Bronchial epithelial cell (primary cell): ENCODE results near the gene ADGRG4. TPM values are rescaled to one million over a fixed set of nuclear protein-coding genes. Genes with fewer than 3 reads are reported as not detected.
A peak's percentile ranks its signal among the peaks of the same experiment; 100 is the strongest.

Source experiments
- DNase-seq: peaks from one replicate; pipeline ENCODE4 v3.0.0-alpha.2; 2010; ENCODE audit warnings: low read depth
- FAIRE-seq: peaks from 2 replicates; lab custom pipeline; 2011; peaks lifted over from hg19 to GRCh38; lab: Jason Lieb, UNC
- H3K27me3 ChIP-seq: 2 replicates; pipeline ENCODE4 v1.5.1; 2011; ENCODE audit warnings: low read length; ENCODE audit not compliant: control insufficient read depth, insufficient read depth
- H3K36me3 ChIP-seq: 2 replicates; pipeline ENCODE4 v1.5.1; 2011; ENCODE audit warnings: low read length; ENCODE audit not compliant: control insufficient read depth, insufficient read depth
- H3K4me3 ChIP-seq: 2 replicates; pipeline ENCODE4 v1.5.1; 2011; ENCODE audit warnings: mild to moderate bottlenecking, low read depth, low read length, control low read depth
- total RNA-seq: library from RNA; depleted of rRNA; stranded (reverse); fragments of >200 nt; gene quantifications from 2 replicates; pipeline ENCODE4 v1.2.1, GENCODE V29; 2014
- TF ChIP-seq, protein P1 (sequence below): IDR thresholded peaks from 2 replicates; pipeline ENCODE4 v1.5.1; 2011; ENCODE audit warnings: mild to moderate bottlenecking, moderate library complexity, low read length, control low read depth, inconsistent platforms; ENCODE audit not compliant: insufficient read depth, severe bottlenecking

ADGRG4 gene
- total RNA-seq, 1 donor from 2014 or later = not detected

DNA sequence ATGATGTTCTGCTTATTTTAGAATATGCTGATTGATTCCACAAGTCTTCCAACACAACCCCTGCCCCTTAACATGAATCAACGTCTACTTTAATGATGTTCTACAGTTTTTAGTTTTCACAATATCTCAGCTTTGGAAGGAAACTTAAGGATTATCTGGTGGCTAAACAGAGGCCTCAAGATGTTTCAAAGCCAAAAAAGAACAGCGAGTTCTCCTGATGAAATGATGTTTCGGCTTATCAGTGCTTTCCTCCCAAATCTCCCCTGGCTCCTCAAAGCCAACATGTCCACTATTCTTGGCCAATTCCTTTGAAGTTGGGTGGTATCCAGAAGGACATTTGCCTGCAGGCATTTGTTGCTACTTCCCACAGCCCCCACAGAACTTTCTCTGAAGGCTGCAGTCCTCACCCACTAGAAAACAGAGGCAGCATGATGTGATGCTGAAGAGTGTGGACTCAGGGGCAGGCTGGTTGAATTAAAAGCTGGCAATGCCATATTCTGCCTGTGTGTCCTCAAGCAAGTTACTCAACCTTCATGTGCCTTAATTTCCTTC is 87.3 kb downstream of the ADGRG4 start:
- no peak overlapping the region for H3K4me3 ChIP-seq
- FAIRE-seq = no peak

DNA sequence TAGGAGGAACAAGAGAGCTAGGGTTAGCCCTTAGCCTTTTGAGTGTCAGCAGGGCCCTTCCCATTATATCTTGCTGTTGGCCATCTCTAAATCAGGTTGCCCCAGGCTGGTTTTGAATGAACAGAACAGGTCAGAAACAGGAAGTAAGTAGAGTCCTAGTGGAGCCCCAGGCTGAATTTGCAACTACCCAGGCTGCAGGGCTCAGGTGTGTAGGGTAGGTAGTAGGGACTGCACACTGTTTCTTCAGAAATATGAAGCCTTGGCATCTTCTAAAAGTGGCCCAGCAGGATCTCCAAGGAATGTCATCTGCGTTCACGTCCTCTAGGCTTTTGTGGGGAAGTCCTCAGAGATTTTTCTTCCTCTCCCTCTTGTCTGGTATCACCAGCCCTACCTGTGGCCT is 90.2 kb downstream of the ADGRG4 start:
- DNase-seq (no peak), FAIRE-seq (no peak)
- no peaks in the 10 kb centered on the region for H3K36me3 ChIP-seq
- TF ChIP-seq, protein P1, sequence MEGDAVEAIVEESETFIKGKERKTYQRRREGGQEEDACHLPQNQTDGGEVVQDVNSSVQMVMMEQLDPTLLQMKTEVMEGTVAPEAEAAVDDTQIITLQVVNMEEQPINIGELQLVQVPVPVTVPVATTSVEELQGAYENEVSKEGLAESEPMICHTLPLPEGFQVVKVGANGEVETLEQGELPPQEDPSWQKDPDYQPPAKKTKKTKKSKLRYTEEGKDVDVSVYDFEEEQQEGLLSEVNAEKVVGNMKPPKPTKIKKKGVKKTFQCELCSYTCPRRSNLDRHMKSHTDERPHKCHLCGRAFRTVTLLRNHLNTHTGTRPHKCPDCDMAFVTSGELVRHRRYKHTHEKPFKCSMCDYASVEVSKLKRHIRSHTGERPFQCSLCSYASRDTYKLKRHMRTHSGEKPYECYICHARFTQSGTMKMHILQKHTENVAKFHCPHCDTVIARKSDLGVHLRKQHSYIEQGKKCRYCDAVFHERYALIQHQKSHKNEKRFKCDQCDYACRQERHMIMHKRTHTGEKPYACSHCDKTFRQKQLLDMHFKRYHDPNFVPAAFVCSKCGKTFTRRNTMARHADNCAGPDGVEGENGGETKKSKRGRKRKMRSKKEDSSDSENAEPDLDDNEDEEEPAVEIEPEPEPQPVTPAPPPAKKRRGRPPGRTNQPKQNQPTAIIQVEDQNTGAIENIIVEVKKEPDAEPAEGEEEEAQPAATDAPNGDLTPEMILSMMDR = no peak
- no peaks in the 10 kb centered on the region for H3K27me3 ChIP-seq
- H3K4me3 ChIP-seq = no peak overlapping the region

More for the DNA sequence above, 87.3 kb downstream of the ADGRG4 start:
- TF ChIP-seq, protein P1 = no peak
- DNase-seq = no peak
- Histone ChIP-seq H3K36me3 (no peaks in the 10 kb centered on the region), H3K27me3 (no peaks in the 10 kb centered on the region)

DNA sequence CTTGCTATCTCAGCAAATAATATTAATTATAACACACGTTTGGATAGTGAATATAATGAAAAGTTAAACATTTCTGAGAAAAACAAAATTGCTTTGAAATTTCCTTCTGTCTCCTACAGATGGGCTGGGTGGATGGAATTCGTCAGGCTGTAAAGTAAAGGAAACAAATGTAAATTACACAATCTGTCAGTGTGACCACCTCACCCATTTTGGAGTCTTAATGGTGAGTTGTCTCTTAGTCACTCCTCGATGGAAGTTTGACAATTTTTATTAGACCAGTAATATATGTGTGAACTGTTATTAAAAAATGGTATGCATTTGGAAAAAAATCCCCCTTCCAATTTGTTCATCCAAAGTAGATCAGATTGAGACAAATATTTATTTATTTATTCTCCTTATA is 94.5 kb downstream of the ADGRG4 start:
- no peaks in the 10 kb centered on the region for H3K27me3 ChIP-seq
- no peaks in the 10 kb centered on the region for H3K36me3 ChIP-seq
- FAIRE-seq = no peak
- H3K4me3 ChIP-seq = no peak overlapping the region
- TF ChIP-seq, protein P1 = no peak
- DNase-seq = peak; percentile 76

DNA sequence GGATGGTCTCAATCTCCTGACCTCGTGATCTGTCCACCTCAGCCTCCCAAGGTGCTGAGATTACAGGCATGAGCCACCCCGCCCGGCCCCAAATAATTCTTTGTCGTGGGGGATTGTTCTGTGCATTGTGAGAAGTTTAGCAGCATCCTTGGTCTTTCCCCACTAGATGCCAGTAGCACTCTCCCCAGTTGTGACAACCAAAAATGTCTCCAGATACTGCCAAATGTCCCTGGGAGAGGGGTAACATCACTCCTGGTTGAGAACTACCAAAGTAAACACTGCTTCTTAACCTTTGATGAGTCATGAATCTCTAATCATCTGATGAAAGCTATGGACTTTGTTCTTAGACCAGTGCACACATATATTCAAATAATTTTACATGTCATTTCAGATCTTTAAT is 96.2 kb downstream of the ADGRG4 start:
- H3K27me3 ChIP-seq = no peaks in the 10 kb centered on the region
- H3K4me3 ChIP-seq = no peak overlapping the region
- no peak for FAIRE-seq
- TF ChIP-seq, protein P1 = no peak
- DNase-seq = peak; percentile 37
- H3K36me3 ChIP-seq = no peaks in the 10 kb centered on the region

DNA sequence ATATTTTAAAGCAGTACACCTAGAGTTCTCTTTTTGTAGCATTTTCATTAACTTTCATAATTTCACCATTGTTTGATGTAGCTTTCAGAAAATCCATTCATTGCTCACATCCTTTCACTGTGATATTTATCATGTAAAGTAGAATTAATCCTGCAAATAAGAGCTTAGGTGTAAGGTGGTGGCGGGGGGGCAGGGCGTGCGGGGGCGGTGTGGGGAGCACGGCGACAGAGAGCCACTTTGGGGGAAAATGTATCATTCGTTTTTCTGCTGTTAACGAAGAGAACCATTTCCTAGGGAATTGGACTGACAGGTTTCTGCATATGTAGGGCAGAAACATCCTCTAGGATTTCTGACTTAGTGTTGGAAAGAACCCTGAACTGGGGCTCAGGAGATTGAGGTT is 104.4 kb downstream of the ADGRG4 start:
- no peak for FAIRE-seq
- H3K27me3 ChIP-seq = no peaks in the 10 kb centered on the region
- no peak for DNase-seq
- no peaks in the 10 kb centered on the region for H3K36me3 ChIP-seq
- TF ChIP-seq, protein P1 = no peak
- H3K4me3 ChIP-seq = no peak overlapping the region

DNA sequence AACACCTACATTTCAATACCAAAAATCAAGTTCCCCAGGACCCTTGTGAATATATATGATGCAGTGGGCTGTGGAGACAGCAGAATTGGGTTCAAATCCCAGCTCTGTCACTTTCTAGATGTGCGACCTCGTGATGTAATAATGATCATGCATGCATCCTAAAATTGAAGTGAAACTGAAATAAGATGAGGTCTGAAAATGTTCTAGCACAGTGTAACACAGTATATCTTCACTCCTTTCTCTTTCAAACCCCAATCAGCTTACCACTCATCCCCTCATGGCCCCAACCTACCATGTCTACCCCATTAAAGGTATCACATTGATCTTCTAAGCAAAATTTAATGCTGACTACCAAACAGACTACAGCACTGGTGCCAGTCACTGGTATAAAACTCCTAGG is 117.0 kb downstream of the ADGRG4 start:
- Histone ChIP-seq H3K27me3 (no peaks in the 10 kb centered on the region), H3K4me3 (no peak overlapping the region), H3K36me3 (no peaks in the 10 kb centered on the region)
- DNase-seq (no peak), FAIRE-seq (no peak)
- TF ChIP-seq, protein P1 = no peak
